ENCODE results near the gene TBCEL.
"Not testable (repeated sequence)": the region's sequence is repeated elsewhere in the genome, so short reads cannot be mapped to it uniquely, and the experiment has no call there.

TBCEL gene

GRCh38 chr11:121018746-121019145, 5.2 kb upstream of the TBCEL start:
- Histone ChIP-seq H3K4me1 (ENCODE audit: control insufficient read depth, low read depth, low read length) (no peaks in the 10 kb centered on the region), H3K56ac (ENCODE audit: low read length) (no peak overlapping the region), H3K79me2 (ENCODE audit: control insufficient read depth, insufficient read depth, low read length) (no peaks in the 10 kb centered on the region), H2BK15ac (replicated peaks; ENCODE audit: low read depth) (no peak overlapping the region), H3K9ac (ENCODE audit: low read length) (no peak overlapping the region), H2AK5ac (ENCODE audit: low read length) (no peak overlapping the region), H3K27ac (ENCODE audit: low read depth, low read length) (no peak overlapping the region), H2BK120ac (ENCODE audit: low read depth, low read length) (no peak overlapping the region), H4K8ac (ENCODE audit: low read depth, low read length) (no peak overlapping the region), H3K4me3 (ENCODE audit: low read length) (no peak overlapping the region), H3K23ac (ENCODE audit: low read length) (no peak overlapping the region), H3K18ac (ENCODE audit: low read length) (no peak overlapping the region), H3K27me3 (ENCODE audit: insufficient read depth, low read length, poor library complexity) (no peaks in the 10 kb centered on the region), H3K4ac (ENCODE audit: low read depth, low read length) (no peak overlapping the region), H3K79me1 (ENCODE audit: low read length) (no peaks in the 10 kb centered on the region), H3K4me2 (ENCODE audit: low read length) (no peak overlapping the region), H3K36me3 (ENCODE audit: control insufficient read depth, insufficient read depth, low read length) (no peaks in the 10 kb centered on the region), H2BK5ac (ENCODE audit: low read length) (no peak overlapping the region), H4K5ac (ENCODE audit: low read length) (no peak overlapping the region)
- no CpG with 5 or more reads among the region's 1 CpG for WGBS (ENCODE audit: extremely low coverage, insufficient coverage, low lambda C conversion rate)
- no peak for DNase-seq

GRCh38 chr11:121021718-121022117, 2.2 kb upstream of the TBCEL start:
- H2BK120ac ChIP-seq (ENCODE audit: low read depth, low read length); H2BK15ac ChIP-seq (replicated peaks; ENCODE audit: low read depth); H3K23ac ChIP-seq (ENCODE audit: low read length); H3K4me2 ChIP-seq (ENCODE audit: low read length); H2BK5ac ChIP-seq (ENCODE audit: low read length); H4K5ac ChIP-seq (ENCODE audit: low read length); H3K27ac ChIP-seq (ENCODE audit: low read depth, low read length); H3K4me3 ChIP-seq (ENCODE audit: low read length); H2AK5ac ChIP-seq (ENCODE audit: low read length); H3K56ac ChIP-seq (ENCODE audit: low read length); H3K4ac ChIP-seq (ENCODE audit: low read depth, low read length); H3K27me3 ChIP-seq (ENCODE audit: insufficient read depth, low read length, poor library complexity); H3K79me1 ChIP-seq (ENCODE audit: low read length); H3K36me3 ChIP-seq (ENCODE audit: control insufficient read depth, insufficient read depth, low read length); H3K18ac ChIP-seq (ENCODE audit: low read length); H3K4me1 ChIP-seq (ENCODE audit: control insufficient read depth, low read depth, low read length); DNase-seq; H3K9ac ChIP-seq (ENCODE audit: low read length); H4K8ac ChIP-seq (ENCODE audit: low read depth, low read length): not testable (repeated sequence)
- no CpG with 5 or more reads among the region's 36 CpGs for WGBS (ENCODE audit: extremely low coverage, insufficient coverage, low lambda C conversion rate)
- peaks cover 18% of the 10 kb centered on the region for H3K79me2 ChIP-seq (ENCODE audit: control insufficient read depth, insufficient read depth, low read length)

- Histone ChIP-seq H3K27ac (ENCODE audit: low read depth, low read length) (no peak overlapping the region), H3K4ac (ENCODE audit: low read depth, low read length) (no peak overlapping the region), H4K8ac (ENCODE audit: low read depth, low read length) (no peak overlapping the region), H3K18ac (ENCODE audit: low read length) (no peak overlapping the region), H2AK5ac (ENCODE audit: low read length) (no peak overlapping the region), H2BK120ac (ENCODE audit: low read depth, low read length) (no peak overlapping the region), H3K4me1 (ENCODE audit: control insufficient read depth, low read depth, low read length) (peaks cover 5% of the 10 kb centered on the region), H3K4me2 (ENCODE audit: low read length) (peak overlapping the region; percentile 70), H3K9ac (ENCODE audit: low read length) (peak overlapping the region; percentile 43), H3K27me3 (ENCODE audit: insufficient read depth, low read length, poor library complexity) (no peaks in the 10 kb centered on the region), H3K56ac (ENCODE audit: low read length) (peak overlapping the region; percentile 89), H3K4me3 (ENCODE audit: low read length) (no peak overlapping the region), H3K36me3 (ENCODE audit: control insufficient read depth, insufficient read depth, low read length) (no peaks in the 10 kb centered on the region), H4K5ac (ENCODE audit: low read length) (no peak overlapping the region), H2BK15ac (replicated peaks; ENCODE audit: low read depth) (no peak overlapping the region), H3K23ac (ENCODE audit: low read length) (no peak overlapping the region), H2BK5ac (ENCODE audit: low read length) (no peak overlapping the region), H3K79me1 (ENCODE audit: low read length) (peaks cover 12% of the 10 kb centered on the region), H3K79me2 (ENCODE audit: control insufficient read depth, insufficient read depth, low read length) (peaks cover 25% of the 10 kb centered on the region)
- WGBS (ENCODE audit: extremely low coverage, insufficient coverage, low lambda C conversion rate) = no CpG with 5 or more reads among the region's 3 CpGs
- DNase-seq = peak; percentile 82
Observed at GRCh38 chr11:121024989-121025388, 1.1 kb downstream of the TBCEL start.

GRCh38 chr11:121029153-121029552, 5.3 kb downstream of the TBCEL start:
- Histone ChIP-seq H3K56ac (ENCODE audit: low read length) (no peak overlapping the region), H3K4me2 (ENCODE audit: low read length) (no peak overlapping the region), H3K27me3 (ENCODE audit: insufficient read depth, low read length, poor library complexity) (no peaks in the 10 kb centered on the region), H3K23ac (ENCODE audit: low read length) (no peak overlapping the region), H4K8ac (ENCODE audit: low read depth, low read length) (no peak overlapping the region), H3K9ac (ENCODE audit: low read length) (no peak overlapping the region), H3K4ac (ENCODE audit: low read depth, low read length) (no peak overlapping the region), H2BK5ac (ENCODE audit: low read length) (no peak overlapping the region), H2BK15ac (replicated peaks; ENCODE audit: low read depth) (no peak overlapping the region), H3K27ac (ENCODE audit: low read depth, low read length) (no peak overlapping the region), H3K4me3 (ENCODE audit: low read length) (no peak overlapping the region), H2BK120ac (ENCODE audit: low read depth, low read length) (no peak overlapping the region), H3K18ac (ENCODE audit: low read length) (no peak overlapping the region), H3K79me1 (ENCODE audit: low read length) (peaks cover 16% of the 10 kb centered on the region), H4K5ac (ENCODE audit: low read length) (no peak overlapping the region), H3K79me2 (ENCODE audit: control insufficient read depth, insufficient read depth, low read length) (peaks cover 24% of the 10 kb centered on the region), H2AK5ac (ENCODE audit: low read length) (no peak overlapping the region), H3K4me1 (ENCODE audit: control insufficient read depth, low read depth, low read length) (peaks cover 5% of the 10 kb centered on the region), H3K36me3 (ENCODE audit: control insufficient read depth, insufficient read depth, low read length) (no peaks in the 10 kb centered on the region)
- DNase-seq = no peak
- no CpG with 5 or more reads among the region's 2 CpGs for WGBS (ENCODE audit: extremely low coverage, insufficient coverage, low lambda C conversion rate)

GRCh38 chr11:121029813-121030445, 6.0 kb downstream of the TBCEL start:
- no peaks in the 10 kb centered on the region for H3K36me3 ChIP-seq (ENCODE audit: control insufficient read depth, insufficient read depth, low read length)
- WGBS (ENCODE audit: extremely low coverage, insufficient coverage, low lambda C conversion rate) = no CpG with 5 or more reads among the region's 3 CpGs
- H3K4me1 ChIP-seq (ENCODE audit: control insufficient read depth, low read depth, low read length) = peaks cover 2% of the 10 kb centered on the region
- peak overlapping the region; percentile 6 for H3K56ac ChIP-seq (ENCODE audit: low read length)
- no peak overlapping the region for H3K4me3 ChIP-seq (ENCODE audit: low read length)
- peaks cover 13% of the 10 kb centered on the region for H3K79me1 ChIP-seq (ENCODE audit: low read length)
- no peak overlapping the region for H4K5ac ChIP-seq (ENCODE audit: low read length)
- H2BK15ac ChIP-seq (replicated peaks; ENCODE audit: low read depth) = no peak overlapping the region
- H2BK120ac ChIP-seq (ENCODE audit: low read depth, low read length) = no peak overlapping the region
- no peak overlapping the region for H3K27ac ChIP-seq (ENCODE audit: low read depth, low read length)
- no peak overlapping the region for H4K8ac ChIP-seq (ENCODE audit: low read depth, low read length)
- H3K4me2 ChIP-seq (ENCODE audit: low read length) = no peak overlapping the region
- H2BK5ac ChIP-seq (ENCODE audit: low read length) = no peak overlapping the region
- no peak overlapping the region for H3K18ac ChIP-seq (ENCODE audit: low read length)
- H3K79me2 ChIP-seq (ENCODE audit: control insufficient read depth, insufficient read depth, low read length) = peaks cover 16% of the 10 kb centered on the region
- no peak for DNase-seq
- no peak overlapping the region for H3K9ac ChIP-seq (ENCODE audit: low read length)
- H3K4ac ChIP-seq (ENCODE audit: low read depth, low read length) = no peak overlapping the region
- no peaks in the 10 kb centered on the region for H3K27me3 ChIP-seq (ENCODE audit: insufficient read depth, low read length, poor library complexity)
- no peak overlapping the region for H2AK5ac ChIP-seq (ENCODE audit: low read length)
- no peak overlapping the region for H3K23ac ChIP-seq (ENCODE audit: low read length)

GRCh38 chr11:121031167-121031566, 7.3 kb downstream of the TBCEL start:
- Histone ChIP-seq H2BK120ac (ENCODE audit: low read depth, low read length) (no peak overlapping the region), H3K4me2 (ENCODE audit: low read length) (no peak overlapping the region), H3K9ac (ENCODE audit: low read length) (no peak overlapping the region), H3K36me3 (ENCODE audit: control insufficient read depth, insufficient read depth, low read length) (no peaks in the 10 kb centered on the region), H3K56ac (ENCODE audit: low read length) (no peak overlapping the region), H3K4ac (ENCODE audit: low read depth, low read length) (no peak overlapping the region), H3K27ac (ENCODE audit: low read depth, low read length) (no peak overlapping the region), H4K8ac (ENCODE audit: low read depth, low read length) (no peak overlapping the region), H3K4me1 (ENCODE audit: control insufficient read depth, low read depth, low read length) (peaks cover 5% of the 10 kb centered on the region), H3K27me3 (ENCODE audit: insufficient read depth, low read length, poor library complexity) (no peaks in the 10 kb centered on the region), H3K4me3 (ENCODE audit: low read length) (no peak overlapping the region), H3K79me1 (ENCODE audit: low read length) (peaks cover 11% of the 10 kb centered on the region), H3K23ac (ENCODE audit: low read length) (no peak overlapping the region), H2BK5ac (ENCODE audit: low read length) (no peak overlapping the region), H2AK5ac (ENCODE audit: low read length) (no peak overlapping the region), H4K5ac (ENCODE audit: low read length) (no peak overlapping the region), H2BK15ac (replicated peaks; ENCODE audit: low read depth) (no peak overlapping the region), H3K79me2 (ENCODE audit: control insufficient read depth, insufficient read depth, low read length) (peaks cover 10% of the 10 kb centered on the region), H3K18ac (ENCODE audit: low read length) (no peak overlapping the region)
- no peak for DNase-seq
- WGBS (ENCODE audit: extremely low coverage, insufficient coverage, low lambda C conversion rate) = no CpG with 5 or more reads among the region's 2 CpGs
